NCI-H2107 (cell line): ENCODE measurements around the gene USP28.
"Not testable (repeated sequence)": the region's sequence is repeated elsewhere in the genome, so short reads cannot be mapped to it uniquely, and the experiment has no call there.

Experiments used
- DNase-seq: peaks from one replicate; lab custom pipeline; 2025; lab: John Stamatoyannopoulos, UW

The USP28 gene, protein sequence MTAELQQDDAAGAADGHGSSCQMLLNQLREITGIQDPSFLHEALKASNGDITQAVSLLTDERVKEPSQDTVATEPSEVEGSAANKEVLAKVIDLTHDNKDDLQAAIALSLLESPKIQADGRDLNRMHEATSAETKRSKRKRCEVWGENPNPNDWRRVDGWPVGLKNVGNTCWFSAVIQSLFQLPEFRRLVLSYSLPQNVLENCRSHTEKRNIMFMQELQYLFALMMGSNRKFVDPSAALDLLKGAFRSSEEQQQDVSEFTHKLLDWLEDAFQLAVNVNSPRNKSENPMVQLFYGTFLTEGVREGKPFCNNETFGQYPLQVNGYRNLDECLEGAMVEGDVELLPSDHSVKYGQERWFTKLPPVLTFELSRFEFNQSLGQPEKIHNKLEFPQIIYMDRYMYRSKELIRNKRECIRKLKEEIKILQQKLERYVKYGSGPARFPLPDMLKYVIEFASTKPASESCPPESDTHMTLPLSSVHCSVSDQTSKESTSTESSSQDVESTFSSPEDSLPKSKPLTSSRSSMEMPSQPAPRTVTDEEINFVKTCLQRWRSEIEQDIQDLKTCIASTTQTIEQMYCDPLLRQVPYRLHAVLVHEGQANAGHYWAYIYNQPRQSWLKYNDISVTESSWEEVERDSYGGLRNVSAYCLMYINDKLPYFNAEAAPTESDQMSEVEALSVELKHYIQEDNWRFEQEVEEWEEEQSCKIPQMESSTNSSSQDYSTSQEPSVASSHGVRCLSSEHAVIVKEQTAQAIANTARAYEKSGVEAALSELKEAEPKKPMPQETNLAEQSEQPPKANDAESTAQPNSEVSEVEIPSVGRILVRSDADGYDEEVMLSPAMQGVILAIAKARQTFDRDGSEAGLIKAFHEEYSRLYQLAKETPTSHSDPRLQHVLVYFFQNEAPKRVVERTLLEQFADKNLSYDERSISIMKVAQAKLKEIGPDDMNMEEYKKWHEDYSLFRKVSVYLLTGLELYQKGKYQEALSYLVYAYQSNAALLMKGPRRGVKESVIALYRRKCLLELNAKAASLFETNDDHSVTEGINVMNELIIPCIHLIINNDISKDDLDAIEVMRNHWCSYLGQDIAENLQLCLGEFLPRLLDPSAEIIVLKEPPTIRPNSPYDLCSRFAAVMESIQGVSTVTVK

DNA sequence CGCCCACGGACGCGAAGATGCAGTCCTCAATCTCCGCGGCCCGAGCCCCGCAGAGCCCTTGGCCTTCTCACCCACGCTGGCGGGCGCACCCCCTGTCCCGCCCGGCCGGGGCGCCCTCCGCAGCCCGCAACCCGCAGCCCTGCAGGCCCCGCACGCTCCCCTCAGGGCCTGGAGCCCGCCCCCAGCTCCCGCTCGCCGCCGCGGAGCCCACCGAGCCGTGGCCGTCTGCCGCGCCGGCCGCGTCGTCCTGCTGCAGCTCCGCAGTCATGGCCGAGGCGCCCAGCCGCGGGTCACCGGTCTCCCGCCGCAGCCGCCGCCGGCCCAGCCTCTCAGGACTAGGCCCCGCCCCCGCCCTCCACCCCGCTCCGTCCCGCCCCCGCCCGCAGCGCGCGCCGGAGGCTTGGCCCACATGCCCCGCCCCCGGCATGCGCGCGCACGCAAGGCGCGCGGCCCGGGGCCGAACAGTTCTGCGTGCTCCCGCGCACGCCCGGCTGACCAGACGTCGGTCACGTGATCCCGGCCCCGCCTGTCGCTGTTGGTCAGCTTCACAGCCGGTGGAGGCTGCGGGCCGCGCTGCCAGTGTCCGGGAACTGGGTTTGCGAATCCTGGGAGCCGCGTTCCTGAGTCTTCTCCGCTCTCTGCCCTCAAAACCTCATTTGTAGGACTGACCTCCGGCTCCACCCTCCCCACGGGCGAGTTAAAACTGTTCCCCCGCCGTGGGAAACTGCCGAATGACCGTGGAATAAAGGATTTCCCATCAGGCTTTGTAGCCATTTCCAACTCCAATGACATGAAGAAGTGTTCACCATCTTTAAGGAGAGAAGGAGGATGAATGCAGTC is at the start of gene USP28:
TSS of gene USP28 (minus strand) at position 339 of the 840 bp plus-strand sequence. CDS start at position 268, 71 bp downstream.
- peak; percentile 89 for DNase-seq

DNA sequence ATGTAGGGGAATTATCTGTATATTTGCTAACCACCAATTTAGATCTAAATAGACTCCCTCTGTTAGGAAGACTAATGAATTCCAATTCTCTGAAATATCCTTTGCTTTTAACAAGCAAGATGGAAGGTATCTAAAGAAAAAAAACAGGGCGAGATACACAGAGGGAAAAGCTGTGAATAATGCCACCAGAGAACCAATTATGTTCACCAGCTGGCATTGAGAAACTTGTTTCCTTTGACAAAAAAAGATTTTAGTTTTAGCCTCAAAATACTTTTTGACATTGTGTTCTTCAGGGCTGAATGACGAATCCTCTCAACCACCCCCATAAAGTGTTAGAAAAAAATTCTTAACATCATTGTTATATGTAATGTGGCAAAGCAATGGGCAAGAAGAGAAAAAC is 48.2 kb upstream of the USP28 start:
- DNase-seq: no peak

DNA sequence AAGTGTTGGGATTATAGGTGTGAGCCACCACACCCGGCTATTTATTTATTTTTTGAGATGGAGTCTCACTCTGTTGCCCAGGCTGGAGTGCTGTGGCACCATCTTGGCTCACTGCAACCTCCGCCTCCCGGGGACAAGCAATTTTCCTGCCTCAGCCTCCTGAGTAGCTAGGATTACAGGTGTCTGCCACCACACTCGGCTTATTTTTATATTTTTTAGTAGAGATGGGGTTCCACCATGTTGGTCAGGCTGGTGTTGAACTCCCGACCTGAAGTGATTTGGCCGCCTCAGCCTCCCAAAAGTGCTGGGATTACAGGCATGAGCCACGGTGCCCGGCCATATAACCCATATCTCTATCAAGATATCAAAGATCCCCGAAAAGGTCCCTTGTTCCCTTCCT is 36.1 kb upstream of the USP28 start:
- not testable (repeated sequence) for DNase-seq

DNA sequence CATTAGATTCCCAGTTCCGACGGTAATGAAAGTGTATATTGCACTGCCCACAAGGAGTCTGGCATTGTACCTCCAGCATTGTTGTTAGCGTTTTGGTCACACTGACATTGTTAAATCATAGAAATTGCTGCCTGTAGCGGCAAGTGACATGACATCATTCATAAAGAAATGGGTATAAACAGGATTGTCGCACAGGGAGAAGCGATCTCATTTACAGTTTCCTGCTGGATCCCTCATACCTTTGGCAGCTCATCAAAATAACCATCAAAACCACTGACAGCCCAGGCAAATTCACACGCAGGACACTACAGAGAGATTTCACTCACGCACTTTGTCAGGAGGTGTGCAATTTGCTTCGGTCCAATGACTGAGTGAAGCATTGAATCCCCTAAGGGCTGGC is 32.7 kb upstream of the USP28 start:
- DNase-seq: no peak

DNA sequence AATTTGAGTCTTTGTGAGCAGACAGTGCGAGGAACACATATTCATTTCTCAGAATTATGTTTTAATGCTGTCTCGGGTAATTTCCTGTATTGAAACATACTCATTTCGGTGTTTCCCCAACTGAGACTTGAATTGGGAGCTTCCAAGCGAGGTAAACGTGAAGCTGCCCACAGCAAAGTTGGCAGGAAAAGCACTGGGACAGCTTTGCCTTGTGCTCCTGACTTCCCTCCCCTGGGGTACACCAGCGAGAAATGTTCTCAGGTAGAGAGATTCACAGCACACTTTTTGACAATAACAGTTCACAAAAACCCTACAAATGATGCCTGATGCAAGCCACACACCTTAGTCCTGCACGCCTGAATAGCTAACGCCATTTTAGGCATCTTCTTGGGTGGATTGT is 32.3 kb upstream of the USP28 start:
- no peak for DNase-seq

DNA sequence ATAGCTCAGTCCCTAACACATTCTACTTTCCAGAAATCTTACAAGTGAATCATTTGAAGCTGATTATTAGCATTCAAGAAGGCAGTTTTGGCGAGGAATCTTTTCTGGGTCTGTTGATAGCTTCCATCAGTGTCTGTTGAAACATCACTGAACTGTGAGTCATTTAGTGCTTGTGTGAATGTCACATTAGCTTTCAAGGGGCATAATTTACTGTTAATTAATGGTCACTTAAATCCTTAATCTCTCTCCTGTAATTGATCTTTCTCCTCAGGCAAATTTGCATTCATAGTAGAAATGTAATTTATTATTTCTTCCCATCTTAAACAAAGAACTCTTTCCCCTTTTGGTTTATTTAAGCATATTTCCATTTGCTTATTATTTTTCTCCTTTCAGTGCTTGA is 31.8 kb upstream of the USP28 start:
- no peak for DNase-seq

DNA sequence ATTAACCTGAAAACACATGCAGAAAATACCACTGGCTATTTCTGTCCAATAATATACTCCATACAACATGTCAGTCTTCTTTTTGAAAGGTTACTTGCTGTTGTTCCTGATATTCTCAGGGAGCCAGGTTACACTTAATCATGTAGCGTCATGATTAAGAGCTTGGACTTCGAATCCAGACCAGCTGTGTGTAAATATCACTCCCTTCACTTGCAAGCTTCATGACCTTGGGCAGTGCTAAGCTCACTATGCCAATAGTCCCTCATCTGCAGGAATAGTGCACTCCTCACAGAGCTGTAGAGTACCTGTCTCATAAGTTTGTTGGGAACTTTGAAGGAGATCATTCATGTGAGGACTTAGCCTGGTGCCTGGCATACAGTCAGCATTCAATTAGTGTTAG is 31.1 kb upstream of the USP28 start:
- DNase-seq: no peak

DNA sequence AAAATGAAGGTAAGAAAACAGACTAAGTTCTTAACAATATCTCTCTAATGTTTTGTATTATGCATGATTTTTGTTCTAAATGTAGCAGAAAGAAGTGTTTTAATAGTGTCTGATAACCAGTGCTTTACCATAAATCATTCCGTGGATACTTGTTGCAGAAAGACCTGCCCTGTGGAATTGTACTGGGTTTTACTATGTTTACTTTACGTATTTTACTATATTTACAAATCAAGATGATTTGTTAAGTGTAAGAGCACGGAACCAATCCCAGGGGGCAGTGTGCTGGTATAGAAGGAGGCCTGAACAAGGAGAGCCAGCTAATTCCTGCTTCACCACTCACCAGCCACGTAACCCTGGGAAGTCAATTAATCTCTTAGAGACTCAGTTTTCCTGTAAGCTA is 30.7 kb upstream of the USP28 start:
- DNase-seq: no peak

DNA sequence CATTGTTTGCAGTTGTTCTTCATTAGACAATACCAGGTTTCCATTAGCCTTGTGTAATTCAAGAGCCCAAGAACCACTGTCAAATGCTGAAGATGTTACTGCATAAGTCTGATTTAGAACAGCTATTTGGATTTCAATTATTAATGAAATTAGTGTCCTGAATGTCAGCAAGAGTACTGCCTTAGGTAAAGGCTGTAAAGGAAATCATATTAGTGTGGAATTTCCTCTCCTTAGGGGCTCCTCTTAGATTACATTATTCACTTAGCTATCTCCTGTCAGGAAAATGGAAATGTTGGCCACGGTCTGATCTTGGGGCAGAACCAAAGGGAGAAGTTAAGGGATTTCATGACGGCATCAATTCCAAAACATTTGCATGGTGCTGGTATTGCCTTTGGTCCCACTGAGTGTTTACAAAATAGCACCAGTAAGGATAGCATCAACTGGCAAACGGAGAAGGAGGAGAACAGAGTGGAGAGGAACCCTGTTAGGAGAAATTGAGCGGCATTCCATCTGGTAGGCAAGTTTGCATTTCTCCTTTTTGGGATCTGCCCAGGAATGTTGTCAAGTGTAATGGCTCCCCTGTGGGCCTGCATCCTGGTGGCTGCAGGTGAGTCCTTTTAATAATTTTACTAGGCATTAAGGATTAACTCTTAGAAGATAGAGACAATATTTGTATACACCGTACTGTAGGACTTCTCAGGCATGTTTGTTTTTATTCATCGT is 29.2 kb upstream of the USP28 start, which contains the start of gene HTR3B:
TSS of gene HTR3B (plus strand) at position 418 of the 723 bp plus-strand sequence. CDS start at position 556, 138 bp downstream.
- no peak for DNase-seq

DNA sequence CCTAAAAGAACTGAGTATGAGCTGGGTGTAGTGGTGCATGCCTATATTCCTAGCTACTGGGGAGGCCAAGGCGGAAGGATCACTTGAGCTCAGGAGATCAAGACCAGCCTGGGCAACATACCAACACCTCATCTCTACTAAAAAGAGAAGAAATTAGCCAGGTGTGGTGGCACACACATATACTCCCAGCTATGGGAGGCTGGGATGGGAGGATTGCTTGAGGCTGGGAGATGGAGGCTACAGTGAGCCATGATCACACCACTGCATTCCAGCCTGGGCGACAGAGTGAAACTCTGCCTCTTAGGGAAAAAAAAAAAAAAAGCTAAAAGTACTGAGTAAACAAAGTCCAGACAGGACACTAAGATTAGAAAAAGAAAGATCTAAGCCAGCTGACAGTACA is 25.8 kb upstream of the USP28 start:
- no peak for DNase-seq

DNA sequence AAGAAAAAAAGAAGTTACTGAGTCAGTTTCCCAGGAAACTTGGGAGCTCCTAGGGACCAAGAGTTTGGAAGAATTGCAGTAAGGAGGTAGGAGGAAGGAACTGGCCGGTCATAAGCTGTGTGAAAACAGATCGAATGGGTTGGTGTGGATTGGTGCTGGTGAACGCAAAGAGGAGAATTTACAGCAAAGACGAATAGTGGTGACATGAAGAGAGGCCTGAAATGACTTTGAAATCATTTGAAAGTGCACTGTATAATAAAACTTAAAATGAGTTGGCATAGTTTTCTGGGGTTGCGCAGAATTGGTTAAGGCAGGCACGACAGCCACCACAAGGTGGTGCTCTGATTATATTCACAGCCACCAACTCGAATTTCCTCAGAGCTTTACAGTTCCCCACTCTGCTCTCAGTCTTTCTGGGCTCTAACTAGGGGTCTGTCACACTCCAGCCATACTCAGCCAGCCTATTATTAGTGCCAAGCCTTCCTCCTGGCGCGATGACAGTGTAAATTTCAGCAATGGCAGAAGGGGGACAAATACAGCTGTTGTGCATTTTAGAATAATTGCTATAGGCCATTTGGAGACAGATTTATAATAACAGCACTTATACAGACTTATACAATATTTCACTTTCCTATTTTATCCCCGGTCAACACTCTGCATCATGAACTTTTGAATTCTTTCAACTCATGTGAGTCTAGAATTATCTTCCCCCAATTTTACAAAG is 20.9 kb upstream of the USP28 start:
- DNase-seq: no peak

DNA sequence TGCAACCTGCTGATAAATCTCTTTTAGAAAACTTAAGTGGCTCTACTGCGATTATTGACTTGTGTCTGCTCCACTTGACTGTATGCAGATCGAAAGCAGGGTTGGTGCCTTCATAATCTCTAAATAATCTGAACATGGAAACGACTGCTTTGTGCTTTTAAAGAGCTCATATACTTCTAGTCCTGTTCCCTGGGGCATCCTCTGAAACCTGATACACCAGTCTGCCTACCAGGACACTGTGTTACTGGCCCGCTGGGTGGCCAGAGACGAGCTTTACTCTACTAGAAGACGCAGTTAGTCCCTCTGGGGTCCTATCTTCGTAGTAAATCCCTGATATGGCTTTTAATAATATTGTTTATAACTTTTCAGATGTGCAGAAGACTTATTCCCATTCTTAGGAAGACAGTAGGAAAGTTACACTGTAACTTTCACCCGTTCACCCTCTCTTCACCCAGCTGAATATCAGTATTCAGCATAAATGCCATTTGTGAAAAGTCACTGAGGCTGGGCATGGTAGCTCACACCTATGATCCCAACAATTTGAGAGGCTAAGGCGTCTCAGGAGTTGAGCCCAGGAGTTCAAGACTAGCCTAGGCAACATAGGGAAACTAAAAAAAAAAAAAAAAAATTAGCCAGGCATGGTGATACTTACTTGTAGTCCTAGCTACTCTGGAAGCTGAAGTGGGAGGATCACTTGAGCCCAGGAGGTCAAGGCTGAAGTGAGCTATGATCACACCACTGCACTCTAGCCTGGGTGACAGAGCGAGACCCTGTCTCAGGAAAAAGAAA is 20.2 kb upstream of the USP28 start:
- DNase-seq: no peak

DNA sequence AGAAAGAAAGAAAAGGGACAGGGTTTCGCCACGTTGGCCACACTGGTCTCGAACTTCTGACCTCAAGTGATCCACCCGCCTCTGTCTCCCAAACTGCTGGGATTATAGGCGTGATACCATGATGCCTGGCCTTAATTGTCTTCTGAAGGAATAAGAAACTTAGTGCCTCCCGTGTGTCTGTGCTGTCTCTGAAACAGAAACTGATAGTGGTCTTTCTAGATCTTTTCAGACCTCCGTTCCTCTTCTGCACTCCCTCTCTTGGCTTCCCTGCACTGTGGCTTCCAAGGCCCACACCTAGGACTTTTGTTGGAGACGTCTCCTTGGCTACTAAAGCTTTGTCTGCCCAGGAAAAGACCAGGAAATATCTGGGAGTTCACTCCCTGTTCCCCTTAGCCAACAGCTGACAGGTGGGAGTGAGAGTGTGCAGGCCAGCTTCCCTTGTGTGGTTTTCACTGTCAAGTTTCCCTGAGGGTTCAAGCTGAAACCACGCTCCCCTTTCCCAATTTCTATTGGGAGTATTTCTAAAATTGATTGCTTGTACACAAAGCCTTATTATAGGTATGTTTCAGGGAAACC is 19.1 kb upstream of the USP28 start:
- no peak for DNase-seq

DNA sequence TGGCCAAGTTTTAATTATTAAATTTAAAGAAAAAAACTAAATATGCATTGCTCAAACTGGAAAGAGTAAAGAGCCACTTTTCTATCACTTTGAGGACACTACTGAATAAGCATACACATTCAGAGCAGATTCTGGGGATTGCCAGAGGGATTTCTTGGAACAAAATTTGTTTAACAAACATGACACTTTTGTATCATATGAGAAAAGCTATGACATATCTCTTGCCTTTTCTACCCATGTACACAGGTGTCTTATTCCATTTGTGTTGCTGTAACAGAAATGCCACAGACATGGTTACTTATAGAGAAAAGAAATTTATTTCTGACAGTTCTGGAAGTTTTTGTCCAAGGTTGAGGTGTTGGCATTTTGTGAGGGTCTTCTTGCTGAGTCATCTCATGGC is 13.5 kb upstream of the USP28 start:
- DNase-seq: no peak

DNA sequence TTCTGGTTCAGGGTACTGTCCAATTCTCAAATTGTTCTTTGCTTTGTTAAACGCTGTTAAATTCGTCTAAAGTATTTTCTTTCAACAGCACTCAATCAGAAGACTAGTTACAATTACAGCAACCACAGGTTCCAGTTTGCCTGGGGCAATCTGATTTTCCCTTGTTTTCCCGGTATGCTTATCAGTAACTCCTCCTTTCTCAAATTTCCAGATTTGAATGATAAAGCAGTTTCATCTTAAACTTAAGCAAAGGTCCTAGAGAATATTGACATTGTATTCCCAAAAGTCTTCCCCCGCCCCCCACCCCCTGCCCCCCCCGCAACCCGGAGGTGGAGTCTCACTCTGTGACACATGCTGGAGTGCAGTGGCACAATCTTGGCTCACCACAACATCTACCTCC is 10.5 kb upstream of the USP28 start:
- DNase-seq: peak; percentile 28

DNA sequence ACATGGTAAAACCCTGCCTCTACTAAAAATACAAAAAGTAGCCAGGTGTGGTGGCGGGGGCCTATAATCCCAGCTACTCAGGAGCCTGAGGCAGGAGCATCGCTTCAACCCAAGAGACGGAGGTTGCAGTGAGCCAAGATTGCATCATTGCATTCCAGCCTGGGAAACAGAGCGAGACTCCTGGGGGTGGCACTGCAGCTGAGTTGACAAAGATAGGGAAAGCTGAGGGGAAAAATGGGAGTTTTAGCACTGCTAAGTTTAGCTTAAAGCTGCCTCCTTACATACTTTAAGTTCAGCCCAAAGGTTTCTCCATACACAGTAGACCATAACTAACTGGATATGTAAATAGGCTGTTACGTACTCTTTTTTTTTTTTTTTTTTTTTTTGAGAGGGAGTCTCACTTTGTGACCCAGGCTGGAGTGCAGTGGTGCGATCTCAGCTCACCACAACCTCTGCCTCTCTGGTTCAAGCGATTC is 9.0 kb upstream of the USP28 start:
- DNase-seq: no peak

DNA sequence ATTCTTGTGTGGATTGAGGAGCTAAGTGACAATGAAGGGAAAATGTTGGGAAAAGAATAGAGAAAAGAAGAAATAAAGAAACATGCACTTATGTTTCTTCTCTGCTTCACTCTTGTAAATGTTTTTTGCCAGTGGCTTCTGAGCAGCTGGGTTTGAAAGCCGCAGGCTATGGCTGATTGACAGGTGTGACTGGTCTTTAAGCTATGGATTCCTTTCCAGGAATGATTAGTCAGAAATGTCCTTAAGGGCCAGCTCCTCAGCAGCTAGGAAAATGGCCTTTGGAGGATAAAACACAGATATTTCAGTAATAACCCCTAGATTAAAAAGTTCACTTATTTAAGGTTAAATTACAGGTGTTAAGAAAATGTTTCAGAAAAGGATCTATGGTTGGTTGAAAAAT is 6.5 kb upstream of the USP28 start:
- DNase-seq: no peak

DNA sequence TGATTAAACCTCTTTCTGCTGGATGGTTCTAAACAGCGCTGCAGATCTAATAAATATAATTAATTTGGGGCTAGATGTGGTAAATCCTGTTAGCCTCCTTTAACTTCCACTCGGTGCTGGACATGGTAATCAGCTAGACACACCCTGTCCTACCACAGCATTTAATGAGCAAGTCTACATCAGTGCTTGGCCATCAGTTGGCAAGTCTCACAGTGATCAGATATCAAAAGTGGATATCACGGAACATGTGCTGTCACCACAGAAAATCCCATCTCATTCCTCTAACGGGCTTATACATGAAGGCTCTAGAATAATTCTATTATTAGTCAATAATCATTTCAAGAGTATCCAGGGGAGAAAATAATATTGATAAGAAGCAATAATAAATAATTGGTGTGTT is 5.6 kb upstream of the USP28 start:
- no peak for DNase-seq

DNA sequence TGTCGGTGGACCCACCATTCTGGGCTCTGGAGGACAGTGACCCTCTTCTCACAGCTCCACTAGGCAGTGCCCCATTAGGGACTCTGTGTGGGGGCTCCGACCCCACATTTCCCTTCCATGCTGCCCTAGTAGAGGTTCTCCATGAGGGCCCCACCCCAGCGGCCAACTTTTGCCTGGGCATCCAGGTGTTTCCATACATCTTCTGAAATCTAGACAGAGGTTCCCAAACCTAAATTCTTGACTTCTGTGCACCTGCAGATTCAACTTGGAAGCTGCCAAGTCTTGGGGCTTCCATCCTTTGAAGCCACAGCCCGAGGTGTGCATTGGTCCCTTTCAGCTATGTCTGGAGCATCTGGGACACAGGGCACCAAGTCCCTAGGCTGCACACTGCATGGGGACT is 4.1 kb upstream of the USP28 start:
- not testable (repeated sequence) for DNase-seq
